GM12865 (cell line): Measurements from ENCODE around the gene OLFM1.

ENCODE experiments used
- DNase-seq: peaks from one replicate; pipeline ENCODE4 v3.0.0; 2010; ENCODE audit warnings: low read depth
- H3K4me3 ChIP-seq: 2 replicates; pipeline ENCODE4 v1.5.1; 2011; ENCODE audit warnings: mild to moderate bottlenecking, low read depth, low read length, control low read depth
- TF ChIP-seq, protein P1 (sequence below): IDR thresholded peaks from 2 replicates; pipeline ENCODE4 v1.5.1; 2011; ENCODE audit warnings: low read length, control low read depth, low read depth, inconsistent platforms; ENCODE audit not compliant: insufficient read depth; ENCODE audit errors: missing control alignments

The OLFM1 gene

DNA sequence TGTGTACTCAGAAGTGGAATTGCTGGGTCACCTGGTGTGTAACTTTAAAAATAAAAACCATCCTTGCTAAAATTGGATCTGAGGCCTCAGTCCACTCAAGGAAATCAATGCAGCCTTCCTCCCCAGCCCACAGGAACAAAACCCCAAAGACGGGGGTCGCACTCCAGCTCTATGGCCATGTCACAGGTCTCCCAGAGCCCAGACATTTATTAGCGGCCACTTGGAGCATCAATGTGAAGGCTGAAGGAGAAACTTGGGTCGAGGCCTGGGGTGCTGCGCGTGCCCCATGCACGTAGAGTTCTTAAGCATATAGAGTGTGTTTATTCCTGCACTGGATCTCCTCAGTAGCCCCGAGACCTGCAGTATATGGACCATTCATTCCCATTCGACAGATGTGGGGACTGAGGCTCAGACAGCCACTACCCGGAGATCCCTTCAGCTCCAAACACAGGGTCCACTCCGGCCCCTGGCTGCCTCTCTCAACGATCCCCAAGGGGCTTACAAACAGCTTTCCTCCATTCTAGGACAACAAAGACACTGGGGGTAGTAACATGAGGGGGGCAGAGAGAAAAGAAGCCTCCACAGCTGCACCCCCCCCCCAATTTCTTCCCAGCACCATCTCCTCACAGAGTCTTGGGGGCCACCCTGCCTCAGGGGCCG is 14.3 kb upstream of the OLFM1 start:
- TF ChIP-seq, protein P1, sequence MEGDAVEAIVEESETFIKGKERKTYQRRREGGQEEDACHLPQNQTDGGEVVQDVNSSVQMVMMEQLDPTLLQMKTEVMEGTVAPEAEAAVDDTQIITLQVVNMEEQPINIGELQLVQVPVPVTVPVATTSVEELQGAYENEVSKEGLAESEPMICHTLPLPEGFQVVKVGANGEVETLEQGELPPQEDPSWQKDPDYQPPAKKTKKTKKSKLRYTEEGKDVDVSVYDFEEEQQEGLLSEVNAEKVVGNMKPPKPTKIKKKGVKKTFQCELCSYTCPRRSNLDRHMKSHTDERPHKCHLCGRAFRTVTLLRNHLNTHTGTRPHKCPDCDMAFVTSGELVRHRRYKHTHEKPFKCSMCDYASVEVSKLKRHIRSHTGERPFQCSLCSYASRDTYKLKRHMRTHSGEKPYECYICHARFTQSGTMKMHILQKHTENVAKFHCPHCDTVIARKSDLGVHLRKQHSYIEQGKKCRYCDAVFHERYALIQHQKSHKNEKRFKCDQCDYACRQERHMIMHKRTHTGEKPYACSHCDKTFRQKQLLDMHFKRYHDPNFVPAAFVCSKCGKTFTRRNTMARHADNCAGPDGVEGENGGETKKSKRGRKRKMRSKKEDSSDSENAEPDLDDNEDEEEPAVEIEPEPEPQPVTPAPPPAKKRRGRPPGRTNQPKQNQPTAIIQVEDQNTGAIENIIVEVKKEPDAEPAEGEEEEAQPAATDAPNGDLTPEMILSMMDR = no peak

DNA sequence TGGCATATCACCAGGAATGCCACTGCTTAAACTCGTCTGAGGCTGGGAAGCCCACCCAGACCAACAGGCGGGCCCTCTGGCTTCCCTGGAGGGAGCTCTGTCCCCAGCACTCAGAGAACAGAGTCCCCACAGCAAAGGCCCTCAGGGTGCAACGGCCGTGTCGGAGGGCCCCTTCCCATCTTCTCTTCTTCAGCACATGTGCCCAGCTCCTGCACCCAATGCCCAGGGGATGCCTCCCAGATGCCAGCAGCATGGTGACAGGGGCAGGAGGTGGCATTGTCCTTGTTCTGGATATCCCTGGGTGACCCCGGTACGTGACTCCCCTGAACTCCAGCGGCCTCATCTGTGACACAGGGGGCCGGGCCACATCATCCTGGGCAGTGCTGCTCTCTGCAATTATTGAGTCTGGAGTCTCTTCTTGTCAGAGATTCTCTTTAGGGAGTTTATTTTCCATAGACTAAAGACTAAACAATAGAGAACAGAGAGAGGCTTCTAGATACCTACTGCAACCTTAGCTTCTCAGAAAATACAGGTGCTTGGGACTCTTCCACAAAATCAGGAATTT is 13.6 kb upstream of the OLFM1 start:
- TF ChIP-seq, protein P1 = no peak
- no peak for DNase-seq
- no peak overlapping the region for H3K4me3 ChIP-seq

More for the DNA sequence above, 14.3 kb upstream of the OLFM1 start:
- no peak for DNase-seq
- H3K4me3 ChIP-seq = no peak overlapping the region

DNA sequence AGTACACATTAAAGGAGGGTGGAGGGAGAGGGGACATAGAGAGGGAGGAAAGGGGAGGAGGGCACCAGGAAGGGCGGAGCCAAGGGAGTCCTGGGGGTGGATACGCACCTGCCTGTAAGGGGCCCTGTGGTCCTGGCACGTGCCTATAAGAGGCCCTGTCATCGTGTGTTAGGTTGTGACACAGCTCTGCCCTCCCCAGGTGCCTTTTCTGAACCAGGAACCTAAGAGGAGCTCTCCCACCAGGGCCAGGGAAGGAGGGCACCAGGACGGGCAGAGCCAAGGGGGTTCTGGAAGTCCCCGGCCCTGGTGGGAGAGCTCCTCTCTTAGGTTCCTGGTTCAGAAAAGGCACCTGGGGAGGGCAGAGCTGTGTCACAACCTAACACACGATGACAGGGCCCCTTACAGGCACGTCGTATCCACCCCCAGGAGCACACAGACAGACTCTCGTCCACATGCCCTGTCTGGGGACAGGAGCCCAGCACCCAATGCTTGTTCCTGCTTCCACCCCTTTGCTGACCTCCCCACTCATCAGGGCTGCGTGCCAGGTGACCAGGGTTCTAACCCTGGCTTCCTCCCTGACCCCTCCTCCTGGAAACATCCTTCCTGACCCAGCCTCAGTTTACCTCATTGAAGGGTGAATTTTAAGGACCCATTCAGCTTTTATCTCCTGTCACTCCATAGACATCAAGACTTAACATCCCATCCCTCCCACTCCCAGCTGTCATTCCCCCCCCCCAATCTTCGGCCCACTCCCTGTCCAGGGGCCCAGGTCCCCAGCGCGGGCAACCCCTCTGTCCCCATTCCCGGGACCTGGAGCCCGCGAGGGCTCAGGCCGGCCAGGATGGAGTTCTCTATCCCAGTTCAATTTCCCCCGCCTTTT is 12.9 kb upstream of the OLFM1 start:
- TF ChIP-seq, protein P1 = no peak
- no peak for DNase-seq
- no peak overlapping the region for H3K4me3 ChIP-seq

DNA sequence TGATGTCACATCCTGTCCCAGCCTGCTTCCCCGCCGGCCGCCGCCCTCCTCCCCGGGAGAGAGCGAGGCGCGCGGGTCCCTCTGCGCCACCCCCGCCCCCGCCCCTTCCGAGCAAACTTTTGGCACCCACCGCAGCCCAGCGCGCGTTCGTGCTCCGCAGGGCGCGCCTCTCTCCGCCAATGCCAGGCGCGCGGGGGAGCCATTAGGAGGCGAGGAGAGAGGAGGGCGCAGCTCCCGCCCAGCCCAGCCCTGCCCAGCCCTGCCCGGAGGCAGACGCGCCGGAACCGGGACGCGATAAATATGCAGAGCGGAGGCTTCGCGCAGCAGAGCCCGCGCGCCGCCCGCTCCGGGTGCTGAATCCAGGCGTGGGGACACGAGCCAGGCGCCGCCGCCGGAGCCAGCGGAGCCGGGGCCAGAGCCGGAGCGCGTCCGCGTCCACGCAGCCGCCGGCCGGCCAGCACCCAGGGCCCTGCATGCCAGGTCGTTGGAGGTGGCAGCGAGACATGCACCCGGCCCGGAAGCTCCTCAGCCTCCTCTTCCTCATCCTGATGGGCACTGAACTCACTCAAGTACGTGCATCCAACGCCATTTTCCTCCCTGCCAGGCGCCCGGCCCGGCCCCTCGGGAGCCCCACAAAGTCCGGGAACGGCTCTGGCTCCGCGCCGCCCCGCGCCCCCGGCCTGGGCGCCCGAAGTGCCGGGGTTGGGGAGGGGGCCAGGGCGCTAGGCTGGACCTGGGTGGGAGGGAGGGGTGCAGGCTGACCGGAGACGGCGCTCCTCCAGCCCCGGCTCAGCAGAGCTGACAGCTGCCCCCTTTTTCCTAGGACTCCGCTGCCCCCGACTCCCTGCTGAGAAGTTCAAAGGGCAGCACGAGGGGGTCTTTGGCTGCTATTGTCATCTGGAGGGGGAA is 12.0 kb upstream of the OLFM1 start:
- TF ChIP-seq, protein P1 = no peak
- DNase-seq = no peak
- no peak overlapping the region for H3K4me3 ChIP-seq

DNA sequence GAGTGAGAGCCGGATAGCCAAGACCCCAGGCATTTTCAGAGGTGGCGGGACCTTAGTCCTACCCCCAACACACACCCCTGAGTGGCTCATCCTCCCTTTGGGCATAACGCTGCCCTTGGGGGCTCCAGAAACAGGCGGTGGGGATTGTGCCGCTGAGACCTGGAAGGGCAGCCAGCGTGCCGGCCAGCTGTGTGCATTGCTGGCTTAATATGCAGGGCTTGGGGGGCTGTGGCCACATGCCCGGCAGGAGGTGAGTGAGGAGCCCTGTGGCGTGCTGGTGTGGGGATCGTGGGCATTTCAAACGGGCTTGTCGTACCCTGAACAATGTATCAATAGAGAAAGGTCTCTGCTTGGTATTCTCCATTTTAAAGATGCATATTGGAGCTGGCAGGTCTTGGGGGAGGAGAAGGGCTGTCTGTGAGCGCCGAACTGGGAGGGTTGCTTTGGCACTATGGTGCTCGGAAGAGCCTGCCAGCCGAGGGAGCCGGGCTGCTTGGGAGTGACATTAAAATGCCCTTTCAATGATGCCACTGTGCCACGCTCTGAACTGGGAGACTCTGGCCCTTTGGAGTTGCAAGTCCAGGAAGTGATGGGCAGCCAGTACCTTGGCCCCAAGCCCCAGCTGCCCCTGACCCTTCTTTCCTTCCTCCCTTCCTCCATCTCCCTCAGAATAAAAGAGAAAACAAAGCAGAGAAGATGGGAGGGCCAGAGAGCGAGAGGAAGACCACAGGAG is 11.2 kb upstream of the OLFM1 start:
- TF ChIP-seq, protein P1 = no peak
- no peak overlapping the region for H3K4me3 ChIP-seq
- no peak for DNase-seq

DNA sequence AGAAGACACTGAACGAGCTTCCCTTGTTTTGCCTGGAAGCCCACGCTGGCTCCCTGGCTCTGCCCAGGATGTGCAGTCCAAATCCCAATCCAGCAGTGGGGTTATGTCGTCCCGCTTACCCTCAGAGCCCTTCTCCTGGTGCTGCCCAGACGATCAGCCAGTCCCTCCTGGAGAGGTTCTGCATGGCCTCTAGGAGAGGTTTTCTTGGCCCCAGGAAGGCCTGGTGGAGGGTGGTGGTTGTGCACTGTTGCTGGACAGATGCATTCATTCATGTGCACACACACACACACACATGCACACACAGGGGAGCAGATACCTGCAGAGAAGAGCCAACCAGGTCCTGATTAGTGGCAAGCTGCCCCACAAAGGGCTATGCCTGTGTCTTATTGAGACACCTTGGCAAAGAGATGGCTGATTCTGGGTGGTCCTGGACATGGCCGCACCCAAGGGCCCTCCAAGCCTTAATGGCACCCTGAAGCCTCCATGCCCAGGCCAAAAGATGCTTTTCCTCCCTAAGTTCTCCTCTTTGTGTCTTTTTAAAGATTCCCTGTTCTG is 10.5 kb upstream of the OLFM1 start:
- TF ChIP-seq, protein P1 = no peak
- DNase-seq = no peak

More for the DNA sequence above, 10.5 kb upstream of the OLFM1 start:
- H3K4me3 ChIP-seq = no peak overlapping the region
